K562 (cell line): ENCODE results near the gene FKBP8. TPM values are rescaled to one million over a fixed set of nuclear protein-coding genes. Genes with fewer than 3 reads are reported as not detected.

Experiments used
- BACH1 ChIP-seq: fragments of 200-800 bp; sonication (Bioruptor generic); IDR thresholded peaks from 2 replicates; pipeline ENCODE4 v1.6.1; 2016; ENCODE audit warnings: missing genetic modification characterization, missing compliant biosample characterization
- CBFA2T3 ChIP-seq: fragments of 450-650 bp; IDR thresholded peaks from 2 replicates; pipeline ENCODE4 v1.6.1; 2017
- CEBPG ChIP-seq, 3 experiments: fragments of 200-800 bp in 1 of 3; sonication (Bioruptor generic) in 1 of 3; sonication (generic) in 1 of 3; formaldehyde crosslinking in 1 of 3; IDR thresholded peaks in 2 of 3; conservative IDR thresholded peaks in 1 of 3; 2 replicates each; pipeline versions ENCODE4 v1.6.1 to v1.8.0; 2016 to 2022; ENCODE audit warnings: missing compliant biosample characterization in 2 of 3, missing genetic modification characterization in 2 of 3, mild to moderate bottlenecking in 1 of 3, missing genetic modification reagents in 1 of 3
- GABPB1 ChIP-seq: sonication (generic); formaldehyde crosslinking; IDR thresholded peaks from 2 replicates; pipeline ENCODE4 v1.8.0; 2022; ENCODE audit warnings: mild to moderate bottlenecking, missing genetic modification reagents
- GATAD2A ChIP-seq: fragments of 450-650 bp; IDR thresholded peaks from 2 replicates; pipeline ENCODE4 v1.6.1; 2017
- HMG20B ChIP-seq: fragments of 250-450 bp; sonication (Bioruptor Pico); IDR thresholded peaks from 2 replicates; pipeline ENCODE4 v1.5.0; 2021; ENCODE audit warnings: mild to moderate bottlenecking
- MAFK ChIP-seq: IDR thresholded peaks from 2 replicates; pipeline ENCODE4 v1.6.1; 2011; ENCODE audit warnings: low read length, improper control_type of control experiment
- NFXL1 ChIP-seq: fragments of 450-650 bp; formaldehyde crosslinking; IDR thresholded peaks from 2 replicates; pipeline ENCODE4 v1.4.0; 2021; ENCODE audit warnings: mild to moderate bottlenecking
- RERE ChIP-seq: sonication (generic); formaldehyde crosslinking; IDR thresholded peaks from 2 replicates; pipeline ENCODE4 v1.8.0; 2023; ENCODE audit warnings: missing genetic modification reagents, mild to moderate bottlenecking, borderline replicate concordance
- SMAD2 ChIP-seq: fragments of 150-350 bp; IDR thresholded peaks from 2 replicates; pipeline ENCODE4 v1.6.1; 2014; ENCODE audit warnings: low read depth, mild to moderate bottlenecking, low read length
- TCF3 ChIP-seq: sonication (generic); formaldehyde crosslinking; IDR thresholded peaks from 2 replicates; pipeline ENCODE4 v1.4.0; 2020; ENCODE audit warnings: mild to moderate bottlenecking, missing genetic modification reagents
- TFE3 ChIP-seq: fragments of 450-650 bp; formaldehyde crosslinking; IDR thresholded peaks from 2 replicates; pipeline ENCODE4 v1.4.0; 2020; ENCODE audit warnings: mild to moderate bottlenecking, mixed read lengths
- YY1 ChIP-seq, 3 experiments: IDR thresholded peaks; 2 replicates each; pipeline ENCODE4 v1.6.1; 2011; ENCODE audit warnings: low read length in 2 of 3, mild to moderate bottlenecking in 2 of 3, moderate library complexity in 2 of 3, borderline replicate concordance in 1 of 3, control low read depth in 1 of 3, low read depth in 1 of 3; ENCODE audit not compliant: insufficient read depth in 3 of 3, insufficient replicate concordance in 2 of 3, control insufficient read depth in 1 of 3, insufficient read length in 1 of 3; ENCODE audit errors: extremely low read depth in 1 of 3
- ZNF263 ChIP-seq: sonication (generic); formaldehyde crosslinking; IDR thresholded peaks from 2 replicates; pipeline ENCODE4 v1.8.0; 2022; ENCODE audit warnings: mild to moderate bottlenecking, missing genetic modification reagents, borderline replicate concordance
- ZNF431 ChIP-seq: sonication (generic); formaldehyde crosslinking; IDR thresholded peaks from 2 replicates; pipeline ENCODE4 v1.8.0; 2022; ENCODE audit warnings: mild to moderate bottlenecking, missing genetic modification reagents
- ZNF561 ChIP-seq: fragments of 450-650 bp; formaldehyde crosslinking; conservative IDR thresholded peaks from 2 replicates; pipeline ENCODE4 v1.4.0; 2020; ENCODE audit warnings: mild to moderate bottlenecking, moderate library complexity
- ZNF583 ChIP-seq: fragments of 250-450 bp; sonication (Bioruptor Pico); IDR thresholded peaks from 2 replicates; pipeline ENCODE4 v1.4.0; 2020
- ZNF778 ChIP-seq: fragments of 450-650 bp; formaldehyde crosslinking; IDR thresholded peaks from 2 replicates; pipeline ENCODE4 v1.4.0; 2020; ENCODE audit warnings: mild to moderate bottlenecking, moderate library complexity
- polyA plus RNA-seq, 8 experiments: library from polyadenylated mRNA; depleted of rRNA in 4 of 8; stranded (reverse) in 5 of 8; unstranded in 3 of 8; fragments of >200 nt; fragmentation: Nextera tagmentation in 2 of 8; fragmentation: Illumina TruSeq in 1 of 8; extraction: Ambion mirVana in 2 of 8; extraction: Trizol in 1 of 8; gene quantifications; 2 replicates each; pipeline versions ENCODE4 v1.2.1 to v1.2.3, GENCODE V29; 2011 to 2014; ENCODE audit warnings: inconsistent platforms in 1 of 8, missing spikeins in 1 of 8
- total RNA-seq, 7 experiments: library from RNA; depleted of rRNA in 6 of 7; stranded (reverse); fragments of >200 nt in 6 of 7; fragmentation: Illumina TruSeq in 2 of 7; extraction: Trizol in 2 of 7; gene quantifications; 2 replicates each; pipeline versions ENCODE4 v1.2.1 to v1.2.3, GENCODE V29; 2011 to 2021; ENCODE audit warnings: low replicate concordance in 1 of 7
- TF ChIP-seq, protein P1 (sequence below): fragments of 450-650 bp; conservative IDR thresholded peaks from 2 replicates; pipeline ENCODE4 v1.6.1; 2016; ENCODE audit warnings: missing genetic modification characterization, low read depth, mild to moderate bottlenecking, control low read depth, missing compliant biosample characterization

Gene FKBP8
- total and polyA plus RNA-seq, 9 of the 15 experiments (the other 6 are each of a cell fraction or from before 2014, with no cell fraction given), result 0.46 to 236 (median 104) TPM

DNA sequence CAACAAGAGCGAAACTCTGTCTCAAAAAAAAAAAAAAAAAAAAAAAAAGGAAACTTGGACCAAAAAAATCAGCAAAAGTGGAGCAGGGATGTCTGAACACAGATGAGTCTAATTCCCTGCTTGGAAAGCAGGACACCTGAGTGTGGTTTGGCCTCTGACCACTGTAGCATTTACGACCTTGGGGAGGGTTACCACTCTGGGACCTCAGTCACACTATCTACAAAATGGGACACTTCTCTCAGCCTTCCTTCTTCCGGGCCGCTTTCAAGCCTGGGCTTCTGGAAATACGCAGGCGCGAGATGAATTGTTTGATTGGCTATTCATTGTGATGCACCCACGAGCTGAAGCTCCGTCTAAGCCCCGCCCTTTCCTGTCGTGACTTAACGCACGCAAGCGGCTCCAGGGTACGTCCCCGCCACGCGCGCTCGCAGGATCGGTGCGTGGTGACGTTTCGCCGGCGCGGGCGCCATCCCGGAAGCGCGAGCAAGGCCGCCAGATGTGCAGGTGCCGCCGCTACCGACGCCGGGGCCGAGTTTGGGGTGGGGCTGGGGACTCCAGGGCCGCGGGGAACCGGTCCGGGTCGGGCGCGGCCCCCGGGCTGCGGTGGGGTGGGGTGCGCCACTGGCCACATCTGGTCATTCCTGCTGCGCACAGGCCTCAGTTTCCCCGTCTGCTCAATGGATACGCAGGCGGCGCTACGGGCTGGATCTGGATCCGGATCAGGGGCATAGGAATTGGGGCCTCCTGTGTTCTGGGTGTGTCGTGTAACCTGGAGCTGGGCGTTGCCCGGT is 14.2 kb upstream of the FKBP8 start, which contains the start of gene KXD1 (continued):
- TF ChIP-seq YY1 (IDR thresholded peaks at IDR 0.05; ENCODE audit: borderline replicate concordance in 1 of 3, control insufficient read depth in 1 of 3, extremely low read depth in 1 of 3, insufficient read depth in 3 of 3, insufficient read length in 1 of 3, insufficient replicate concordance in 2 of 3, low read depth in 1 of 3, low read length in 2 of 3) (peak in 2 of 3 experiments; percentile 57 to 67), HMG20B (CRISPR knock-in tag) (no peak), ZNF431 (CRISPR knock-in tag) (0 out of 2 replicates have a peak, but pooled peaks have one; percentile 24), TFE3 (CRISPR knock-in tag) (no peak), ZNF778 (CRISPR knock-in tag) (no peak), CBFA2T3 (0 out of 2 replicates have a peak, but pooled peaks have one; percentile 10), MAFK (no peak), RERE (CRISPR knock-in tag) (no peak), GABPB1 (peak; percentile 75; the same call in 1 of the 2 replicates), SMAD2 (no peak), ZNF263 (CRISPR knock-in tag) (peak; percentile 42; the same call in 1 of the 2 replicates), BACH1 (no peak), GATAD2A (peak; percentile 86), TCF3 (no peak; the same call in 1 of the 2 replicates), CEBPG (CRISPR knock-in tag; IDR thresholded peaks at IDR 0.05) (no peak), CEBPG (tag; conservative IDR thresholded peaks at IDR 0.05 in 1 of 2, IDR thresholded peaks at IDR 0.05 in 1 of 2) (no peak), NFXL1 (CRISPR knock-in tag) (no peak), ZNF561 (no peak), ZNF583 (no peak)
- TF ChIP-seq, protein P1, sequence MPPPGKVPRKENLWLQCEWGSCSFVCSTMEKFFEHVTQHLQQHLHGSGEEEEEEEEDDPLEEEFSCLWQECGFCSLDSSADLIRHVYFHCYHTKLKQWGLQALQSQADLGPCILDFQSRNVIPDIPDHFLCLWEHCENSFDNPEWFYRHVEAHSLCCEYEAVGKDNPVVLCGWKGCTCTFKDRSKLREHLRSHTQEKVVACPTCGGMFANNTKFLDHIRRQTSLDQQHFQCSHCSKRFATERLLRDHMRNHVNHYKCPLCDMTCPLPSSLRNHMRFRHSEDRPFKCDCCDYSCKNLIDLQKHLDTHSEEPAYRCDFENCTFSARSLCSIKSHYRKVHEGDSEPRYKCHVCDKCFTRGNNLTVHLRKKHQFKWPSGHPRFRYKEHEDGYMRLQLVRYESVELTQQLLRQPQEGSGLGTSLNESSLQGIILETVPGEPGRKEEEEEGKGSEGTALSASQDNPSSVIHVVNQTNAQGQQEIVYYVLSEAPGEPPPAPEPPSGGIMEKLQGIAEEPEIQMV, result no peak
